ENCODE results near the gene GUCY2D. TPM values are rescaled to one million over a fixed set of nuclear protein-coding genes. Genes with fewer than 3 reads are reported as not detected.

Gene GUCY2D
- total and polyA plus RNA-seq, 2 experiments from 2014 or later = 0.07 to 0.08 TPM

GRCh38 chr17:8012996-8013640 is 10.7 kb downstream of the GUCY2D start:
- 0 out of 3 replicates have a peak, but pooled peaks cover 2% of the 10 kb centered on the region for H3K4me1 Mint-ChIP-seq
- H3K4me2 ChIP-seq = no peak overlapping the region
- TF ChIP-seq ZNF331 (CRISPR knock-in tag; IDR thresholded peaks at IDR 0.05; ENCODE audit: low read depth) (no peak), CREB1 (CRISPR knock-in tag; IDR thresholded peaks at IDR 0.05; ENCODE audit: low read depth) (no peak), JUNB (IDR thresholded peaks at IDR 0.05; ENCODE audit: unreplicated experiment) (no peak), ZNF462 (CRISPR knock-in tag; IDR thresholded peaks at IDR 0.05) (no peak), EZH2phosphoT487 (IDR thresholded peaks at IDR 0.05; ENCODE audit: unreplicated experiment) (no peak), CTCF (conservative IDR thresholded peaks at IDR 0.05; ENCODE audit: low read depth in 2 of 2) (no peak), NANOG (IDR thresholded peaks at IDR 0.05; ENCODE audit: borderline replicate concordance) (no peak), EZH2 (IDR thresholded peaks at IDR 0.05; ENCODE audit: low read depth, unreplicated experiment) (no peak), ETS1 (IDR thresholded peaks at IDR 0.05) (no peak), REST (IDR thresholded peaks at IDR 0.05; ENCODE audit: unreplicated experiment) (no peak), POLR2AphosphoS5 (IDR thresholded peaks at IDR 0.05; ENCODE audit: low read depth) (no peak)
- DNase-seq (ENCODE audit: low spot score) = no peak
- no peaks in the 10 kb centered on the region for H4K20me1 ChIP-seq (replicated peaks; ENCODE audit: insufficient read depth)
- H3K27ac Mint-ChIP-seq = no peak overlapping the region
- H3K36me3 Mint-ChIP-seq (ENCODE audit: low read depth) = no peaks in the 10 kb centered on the region
- peaks cover 20% of the 10 kb centered on the region for H3K27me3 Mint-ChIP-seq (ENCODE audit: insufficient read depth, low read depth, poor library complexity)
- ATAC-seq = no peak
- H3K27me3 ChIP-seq (ENCODE audit: insufficient read depth) = peaks cover 41% of the 10 kb centered on the region
- H2AFZ ChIP-seq = no peak overlapping the region
- no peak overlapping the region for H3K4me3 ChIP-seq
- H3K36me3 ChIP-seq (ENCODE audit: insufficient read depth) = no peaks in the 10 kb centered on the region
- H3F3A ChIP-seq (replicated peaks; ENCODE audit: low read depth) = no peaks in the 10 kb centered on the region
- no peak overlapping the region; the same call in 2 of the 3 replicates for H3K4me3 Mint-ChIP-seq
- H3K27ac ChIP-seq (ENCODE audit: low read depth) = no peak overlapping the region
- H3K4me1 ChIP-seq (ENCODE audit: insufficient read depth) = no peaks in the 10 kb centered on the region
- H3K79me2 ChIP-seq (replicated peaks; ENCODE audit: insufficient read depth) = no peaks in the 10 kb centered on the region
- no peaks in the 10 kb centered on the region for H3K9me3 Mint-ChIP-seq
- no peaks in the 10 kb centered on the region for H3K9me2 ChIP-seq (ENCODE audit: insufficient read depth)

Data from GM23338 (cell line).